ENCODE results near the gene NAV3.

DNA sequence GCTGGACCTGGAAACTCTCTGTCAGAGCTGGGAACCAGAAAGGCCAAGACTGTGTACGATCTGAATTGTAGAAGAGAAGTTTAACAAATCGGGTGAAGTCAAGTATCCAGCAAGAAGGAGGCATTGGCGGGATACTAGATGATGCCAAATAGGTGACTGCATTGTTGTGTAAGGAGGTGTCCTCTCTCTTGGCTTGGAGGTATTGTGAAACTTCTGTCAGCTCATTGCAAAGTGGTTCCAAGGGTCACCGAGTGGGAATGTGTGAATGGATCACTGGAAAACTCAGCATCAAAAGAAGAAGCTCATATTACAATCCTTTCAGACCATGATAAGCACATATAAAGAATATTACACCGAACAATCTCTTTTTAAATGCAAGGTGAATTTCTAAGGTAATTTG is 11.7 kb downstream of the NAV3 start:
- no peak for TF ChIP-seq POLR2AphosphoS5 (IDR thresholded peaks at IDR 0.05; ENCODE audit: insufficient read depth in 1 of 2, low read depth in 1 of 2)
- TF ChIP-seq, protein P1, sequence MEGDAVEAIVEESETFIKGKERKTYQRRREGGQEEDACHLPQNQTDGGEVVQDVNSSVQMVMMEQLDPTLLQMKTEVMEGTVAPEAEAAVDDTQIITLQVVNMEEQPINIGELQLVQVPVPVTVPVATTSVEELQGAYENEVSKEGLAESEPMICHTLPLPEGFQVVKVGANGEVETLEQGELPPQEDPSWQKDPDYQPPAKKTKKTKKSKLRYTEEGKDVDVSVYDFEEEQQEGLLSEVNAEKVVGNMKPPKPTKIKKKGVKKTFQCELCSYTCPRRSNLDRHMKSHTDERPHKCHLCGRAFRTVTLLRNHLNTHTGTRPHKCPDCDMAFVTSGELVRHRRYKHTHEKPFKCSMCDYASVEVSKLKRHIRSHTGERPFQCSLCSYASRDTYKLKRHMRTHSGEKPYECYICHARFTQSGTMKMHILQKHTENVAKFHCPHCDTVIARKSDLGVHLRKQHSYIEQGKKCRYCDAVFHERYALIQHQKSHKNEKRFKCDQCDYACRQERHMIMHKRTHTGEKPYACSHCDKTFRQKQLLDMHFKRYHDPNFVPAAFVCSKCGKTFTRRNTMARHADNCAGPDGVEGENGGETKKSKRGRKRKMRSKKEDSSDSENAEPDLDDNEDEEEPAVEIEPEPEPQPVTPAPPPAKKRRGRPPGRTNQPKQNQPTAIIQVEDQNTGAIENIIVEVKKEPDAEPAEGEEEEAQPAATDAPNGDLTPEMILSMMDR (IDR thresholded peaks at IDR 0.05): no peak
